HUES64 (cell line): Measurements from ENCODE around the gene MORC4.

Experiments
- H3K27ac ChIP-seq: 2 replicates; pipeline ENCODE4 v1.7.0; 2013; ENCODE audit warnings: low read depth, low read length, inconsistent platforms
- H3K27me3 ChIP-seq: 2 replicates; pipeline ENCODE4 v1.6.1; 2013; ENCODE audit warnings: mild to moderate bottlenecking, low read length; ENCODE audit not compliant: insufficient read depth
- H3K36me3 ChIP-seq: 2 replicates; pipeline ENCODE4 v1.6.1; 2013; ENCODE audit warnings: mild to moderate bottlenecking, low read length; ENCODE audit not compliant: insufficient read depth
- H3K4me1 ChIP-seq: 2 replicates; pipeline ENCODE4 v1.6.1; 2013; ENCODE audit warnings: mild to moderate bottlenecking, low read length, moderate library complexity; ENCODE audit not compliant: insufficient read depth
- H3K4me3 ChIP-seq: 2 replicates; pipeline ENCODE4 v1.5.1; 2013; ENCODE audit warnings: mild to moderate bottlenecking, low read length, moderate library complexity
- H3K9ac ChIP-seq: 2 replicates; pipeline ENCODE4 v1.6.1; 2013; ENCODE audit warnings: mild to moderate bottlenecking, low read depth, low read length
- H3K9me3 ChIP-seq: 2 replicates; pipeline ENCODE4 v1.6.1; 2013; ENCODE audit warnings: low read depth, low read length; ENCODE audit not compliant: insufficient read depth
- WGBS: fragments of 150-250, 120-280 bp; methylation state at CpG from one replicate; pipeline ENCODE4 v1.1.7; 2013; ENCODE audit warnings: missing lambda C conversion rate; 5-methylcytosine and 5-hydroxymethylcytosine counted together

The MORC4 gene

DNA sequence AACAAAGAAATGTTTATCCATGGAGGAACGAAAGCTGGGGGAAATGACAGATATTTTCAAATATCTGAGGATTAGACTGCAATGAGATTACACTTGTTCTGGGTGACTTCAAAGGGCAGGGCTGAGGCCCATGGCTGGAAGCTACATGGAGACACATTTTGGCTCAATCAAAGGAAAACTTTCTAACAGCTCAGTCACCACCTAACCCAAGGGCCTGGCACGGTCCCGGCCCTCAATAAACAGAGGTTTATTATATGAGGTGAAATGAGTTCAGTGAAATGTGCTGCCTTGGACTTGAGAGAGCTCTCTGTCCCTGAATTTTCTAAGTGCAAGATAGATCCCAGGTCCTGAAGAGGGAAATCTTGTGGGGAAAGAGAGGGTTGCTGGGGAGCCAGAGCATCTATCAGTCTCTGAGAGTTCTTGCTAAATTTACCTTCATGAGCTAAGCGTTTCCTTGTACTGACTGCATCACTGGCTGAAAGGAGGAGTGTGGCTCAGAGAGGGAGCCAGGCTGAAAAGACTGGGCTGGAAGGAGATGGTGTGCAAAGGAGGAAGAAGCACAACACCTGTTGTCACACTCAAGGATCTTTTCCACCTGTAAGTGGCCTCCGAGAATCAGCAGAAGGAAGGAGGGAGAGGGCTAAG is 94.8 kb downstream of the MORC4 start:
- WGBS, result 87% methylated on average over 4 of the region's 5 CpGs
- Histone ChIP-seq H3K9me3 (no peaks in the 10 kb centered on the region), H3K4me1 (no peaks in the 10 kb centered on the region), H3K27me3 (no peaks in the 10 kb centered on the region), H3K36me3 (no peaks in the 10 kb centered on the region), H3K9ac (no peak overlapping the region), H3K4me3 (no peak overlapping the region), H3K27ac (no peak overlapping the region)

DNA sequence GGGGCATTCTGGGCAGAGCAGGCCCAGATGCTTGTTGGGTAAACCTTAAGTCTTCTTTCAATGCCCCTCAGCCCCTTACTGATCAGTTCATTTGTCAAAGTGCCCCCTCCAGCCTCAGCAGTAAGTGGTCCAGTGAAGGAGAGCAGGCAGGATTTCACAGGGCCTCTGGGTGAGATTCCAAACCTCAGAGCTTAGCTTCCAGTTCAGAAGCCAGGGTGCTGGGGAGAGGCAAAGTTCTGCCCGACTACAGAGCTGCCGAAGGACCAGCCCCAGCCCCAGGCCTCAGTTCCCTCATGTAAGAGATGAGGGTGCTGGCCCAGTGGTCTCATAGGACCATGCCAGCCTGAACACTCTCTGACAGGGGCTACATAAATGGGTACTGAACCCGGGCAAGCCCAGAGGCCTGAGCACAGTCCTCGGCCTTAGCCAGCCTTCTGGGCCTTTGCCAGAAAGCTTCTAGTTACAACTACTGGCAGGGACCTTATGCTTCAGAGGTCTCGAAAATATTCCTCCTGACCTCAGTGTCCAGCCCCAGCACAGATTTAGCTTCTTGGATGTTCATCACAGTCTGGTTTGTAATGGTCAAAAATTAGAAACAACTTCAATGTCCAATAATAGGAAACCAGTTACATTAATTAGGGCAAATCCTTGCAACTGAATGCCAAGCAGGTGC is 96.0 kb downstream of the MORC4 start:
- Histone ChIP-seq H3K27ac (no peak overlapping the region), H3K4me3 (no peak overlapping the region), H3K4me1 (no peaks in the 10 kb centered on the region), H3K9me3 (no peaks in the 10 kb centered on the region), H3K9ac (no peak overlapping the region), H3K36me3 (no peaks in the 10 kb centered on the region), H3K27me3 (no peaks in the 10 kb centered on the region)
- 90% methylated on average over 5 of the region's 5 CpGs for WGBS

GRCh38 chrX:106903291-106903824 is 96.7 kb downstream of the MORC4 start, which contains the start of gene RIPPLY1:
Gene RIPPLY1, minus strand, starts transcription at chrX:106903341. Its CDS starts 54 bp downstream, at chrX:106903287.
- H3K27me3 ChIP-seq, result no peaks in the 10 kb centered on the region
- no peak within 1 kb of the TSS for H3K27ac ChIP-seq
- H3K4me1 ChIP-seq, result no peaks in the 10 kb centered on the region
- H3K4me3 ChIP-seq, result no peak within 1 kb of the TSS
- H3K9me3 ChIP-seq, result no peaks in the 10 kb centered on the region
- no peak within 1 kb of the TSS for H3K9ac ChIP-seq
- 29% methylated on average over 1 of the region's 1 CpG for WGBS
- H3K36me3 ChIP-seq, result no peaks in the 10 kb centered on the region

DNA sequence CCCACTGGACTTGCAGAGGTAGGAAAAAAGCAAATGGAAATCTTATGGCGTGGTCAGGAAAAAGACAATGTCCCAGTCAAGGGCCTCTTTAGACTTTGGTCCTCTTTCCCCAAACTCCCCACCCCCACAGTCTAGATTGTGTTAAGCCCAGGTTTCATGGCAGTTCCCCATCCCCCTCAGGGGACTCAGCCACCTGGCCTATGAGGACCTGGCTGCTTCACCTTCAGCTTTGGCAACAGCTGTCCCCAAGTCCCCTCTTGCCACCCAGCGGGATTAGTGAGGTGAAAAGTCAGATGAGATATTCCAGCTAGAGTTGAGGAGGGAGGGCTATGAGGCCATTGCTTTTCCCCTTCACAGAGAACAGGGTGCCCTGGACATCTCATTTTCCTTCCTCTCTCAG is 97.3 kb downstream of the MORC4 start:
- Histone ChIP-seq H3K4me3 (no peak overlapping the region), H3K27me3 (no peaks in the 10 kb centered on the region), H3K36me3 (no peaks in the 10 kb centered on the region), H3K9ac (no peak overlapping the region), H3K27ac (no peak overlapping the region), H3K9me3 (no peaks in the 10 kb centered on the region), H3K4me1 (no peaks in the 10 kb centered on the region)
- 90% methylated on average over 2 of the region's 2 CpGs for WGBS

DNA sequence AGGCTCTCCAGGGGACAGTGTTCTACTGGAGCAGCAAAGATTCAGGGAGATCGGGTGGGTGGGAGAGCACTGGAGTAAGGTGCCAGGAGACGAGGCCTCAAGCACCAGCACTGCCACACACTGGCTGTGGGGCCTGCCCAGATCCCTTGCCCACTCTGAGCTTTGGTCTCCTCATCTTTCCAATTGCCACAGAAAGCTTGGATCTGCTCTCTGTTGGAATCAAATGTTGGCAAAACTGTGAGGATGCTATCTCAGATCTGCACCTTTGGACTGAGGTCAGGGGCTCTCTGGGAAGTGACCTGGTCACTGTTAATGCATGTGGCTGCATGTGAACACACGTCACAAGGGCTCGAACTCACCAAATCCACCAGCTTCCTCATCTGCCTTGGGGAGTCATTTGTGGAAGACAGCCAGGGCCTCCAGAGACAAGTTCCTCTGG is 98.2 kb downstream of the MORC4 start:
- Histone ChIP-seq H3K4me1 (no peaks in the 10 kb centered on the region), H3K27me3 (no peaks in the 10 kb centered on the region), H3K9ac (no peak overlapping the region), H3K4me3 (no peak overlapping the region), H3K27ac (no peak overlapping the region), H3K9me3 (no peaks in the 10 kb centered on the region), H3K36me3 (no peaks in the 10 kb centered on the region)
- WGBS, result 93% methylated on average over 4 of the region's 4 CpGs

DNA sequence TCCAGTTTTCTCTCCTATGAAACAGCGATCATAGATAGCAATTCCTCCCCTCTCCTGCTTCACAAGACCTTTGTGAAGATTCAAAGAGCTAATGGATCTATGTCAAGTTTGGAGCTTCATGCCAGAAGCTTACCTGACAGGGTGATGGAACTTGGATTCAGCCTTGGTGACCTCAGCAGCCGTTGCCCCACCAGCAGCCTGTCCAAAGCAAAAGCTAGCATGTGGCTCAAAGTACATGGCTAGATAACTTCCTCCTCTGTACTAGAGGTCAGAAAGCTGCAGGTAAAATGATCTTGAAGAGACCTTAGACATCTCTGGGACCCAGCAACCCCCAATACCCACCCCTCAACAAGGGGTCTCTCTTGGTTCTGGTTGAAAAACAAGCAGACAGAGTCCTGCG is 98.7 kb downstream of the MORC4 start:
- H3K4me3 ChIP-seq, result no peak overlapping the region
- H3K9ac ChIP-seq, result no peak overlapping the region
- H3K36me3 ChIP-seq, result no peaks in the 10 kb centered on the region
- no peak overlapping the region for H3K27ac ChIP-seq
- no peaks in the 10 kb centered on the region for H3K9me3 ChIP-seq
- H3K27me3 ChIP-seq, result no peaks in the 10 kb centered on the region
- H3K4me1 ChIP-seq, result no peaks in the 10 kb centered on the region
- 94% methylated on average over 3 of the region's 3 CpGs for WGBS

DNA sequence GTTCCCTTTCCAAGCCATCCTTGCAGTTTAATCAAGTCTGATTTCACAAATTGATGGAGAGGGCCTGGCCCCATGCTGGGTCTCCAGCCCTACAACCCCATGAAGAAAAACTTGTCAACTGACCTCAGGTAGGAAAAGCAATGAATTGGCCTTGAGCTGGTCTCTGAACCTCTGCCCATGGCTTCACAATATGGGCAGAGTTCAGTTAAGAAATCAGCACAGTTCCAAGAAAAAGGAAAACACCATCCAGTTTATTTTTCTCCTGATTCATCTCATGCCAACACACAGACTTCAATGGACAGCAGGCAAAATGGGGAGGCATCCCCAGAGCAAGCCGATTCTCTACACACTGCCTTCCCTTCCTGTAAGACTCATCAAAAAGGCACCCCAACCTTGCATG is 100.2 kb downstream of the MORC4 start:
- Histone ChIP-seq H3K36me3 (no peaks in the 10 kb centered on the region), H3K27ac (no peak overlapping the region), H3K4me3 (no peak overlapping the region), H3K27me3 (no peaks in the 10 kb centered on the region), H3K9me3 (no peaks in the 10 kb centered on the region), H3K9ac (no peak overlapping the region), H3K4me1 (no peaks in the 10 kb centered on the region)
- 100% methylated on average over 1 of the region's 1 CpG for WGBS

- H3K36me3 ChIP-seq, result no peaks in the 10 kb centered on the region
- H3K27ac ChIP-seq, result no peak overlapping the region
- no peaks in the 10 kb centered on the region for H3K9me3 ChIP-seq
- WGBS, result 41% methylated on average over 2 of the region's 2 CpGs
- H3K9ac ChIP-seq, result no peak overlapping the region
- H3K4me1 ChIP-seq, result no peaks in the 10 kb centered on the region
- H3K4me3 ChIP-seq, result no peak overlapping the region
- H3K27me3 ChIP-seq, result no peaks in the 10 kb centered on the region
Measured at GRCh38 chrX:106899276-106899675, 100.7 kb downstream of the MORC4 start.

DNA sequence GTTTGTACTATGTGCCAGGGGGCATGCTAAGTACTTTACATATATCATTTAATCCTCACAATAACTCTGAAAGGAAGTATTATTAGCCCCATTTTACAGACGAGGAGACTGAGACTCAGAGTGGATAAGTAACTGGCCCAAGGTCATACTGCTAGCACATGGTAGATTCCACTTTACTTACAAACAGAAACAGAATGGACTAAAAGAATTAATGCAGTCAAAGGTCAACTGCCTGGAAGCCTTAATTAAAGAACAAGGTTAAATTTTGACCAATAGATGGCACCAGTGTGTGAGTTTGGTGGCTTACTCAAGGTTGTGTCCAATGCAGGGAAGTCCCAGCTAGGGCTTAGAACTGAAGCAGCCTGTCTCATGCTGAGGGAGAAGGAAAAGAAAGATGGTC is 101.5 kb downstream of the MORC4 start:
- WGBS, result 56% methylated on average over 1 of the region's 1 CpG
- H3K27me3 ChIP-seq, result no peaks in the 10 kb centered on the region
- no peaks in the 10 kb centered on the region for H3K4me1 ChIP-seq
- H3K9me3 ChIP-seq, result no peaks in the 10 kb centered on the region
- no peak overlapping the region for H3K9ac ChIP-seq
- no peak overlapping the region for H3K4me3 ChIP-seq
- no peaks in the 10 kb centered on the region for H3K36me3 ChIP-seq
- H3K27ac ChIP-seq, result no peak overlapping the region

- Histone ChIP-seq H3K9me3 (no peaks in the 10 kb centered on the region), H3K27ac (no peak overlapping the region)
- 89% methylated on average over 5 of the region's 6 CpGs for WGBS
Measured at GRCh38 chrX:106897259-106897658, 102.8 kb downstream of the MORC4 start.

GRCh38 chrX:106894978-106895452 is 105.0 kb downstream of the MORC4 start:
- Histone ChIP-seq H3K9ac (no peak overlapping the region), H3K27ac (no peak overlapping the region)

More at GRCh38 chrX:106897259-106897658, 102.8 kb downstream of the MORC4 start:
- H3K27me3 ChIP-seq, result no peaks in the 10 kb centered on the region
- no peak overlapping the region for H3K9ac ChIP-seq
- no peaks in the 10 kb centered on the region for H3K4me1 ChIP-seq
- H3K4me3 ChIP-seq, result no peak overlapping the region
- no peaks in the 10 kb centered on the region for H3K36me3 ChIP-seq

More at GRCh38 chrX:106894978-106895452, 105.0 kb downstream of the MORC4 start:
- H3K9me3 ChIP-seq, result no peaks in the 10 kb centered on the region
- H3K36me3 ChIP-seq, result no peaks in the 10 kb centered on the region
- no peaks in the 10 kb centered on the region for H3K4me1 ChIP-seq
- 71% methylated on average over 3 of the region's 3 CpGs for WGBS
- H3K27me3 ChIP-seq, result no peaks in the 10 kb centered on the region
- no peak overlapping the region for H3K4me3 ChIP-seq
